ENCODE data around the gene COLEC11.
"Not testable (repeated sequence)": the region's sequence is repeated elsewhere in the genome, so short reads cannot be mapped to it uniquely, and the experiment has no call there.

COLEC11 gene

DNA sequence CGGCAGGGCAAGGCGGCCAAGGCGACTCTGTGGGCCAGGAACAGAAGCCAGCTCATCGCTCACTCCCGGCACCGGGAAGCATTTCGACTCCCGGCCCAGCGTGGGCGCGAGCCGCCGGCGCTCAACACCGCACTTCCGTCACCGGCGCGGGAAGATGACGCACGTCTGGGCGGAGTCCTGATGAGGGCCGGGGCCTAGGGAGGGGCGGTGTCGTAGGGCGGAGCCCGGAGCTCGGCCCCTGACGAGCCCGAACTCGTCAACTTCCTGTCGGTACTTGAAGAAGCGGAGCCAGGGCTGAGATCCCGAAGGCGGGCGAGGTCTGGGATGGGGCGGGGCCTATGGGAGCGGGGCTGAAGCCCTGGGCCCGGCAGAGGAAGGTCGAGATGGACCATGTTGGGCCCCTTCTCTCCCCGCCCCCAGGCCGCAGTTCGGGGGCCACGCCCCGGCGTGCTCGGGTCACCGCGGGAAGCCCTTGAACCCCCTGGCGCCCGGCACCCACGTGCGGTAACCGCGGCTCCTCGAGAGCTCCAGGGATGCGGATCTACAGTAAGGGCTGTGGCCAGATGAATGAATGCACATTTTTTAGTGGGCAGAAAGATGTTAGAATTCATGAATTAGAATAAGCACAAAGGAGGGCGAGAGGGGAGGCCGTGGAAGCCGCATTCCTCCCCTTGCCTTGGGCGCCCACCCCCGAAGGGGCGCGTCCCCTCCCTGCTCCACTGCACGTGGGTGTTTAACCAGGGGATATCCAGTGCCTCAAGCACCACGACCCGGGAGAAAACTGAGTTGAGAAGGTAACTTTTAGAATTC lies 36.5 kb upstream of the COLEC11 start, which contains the start of gene RNASEH1:
Gene RNASEH1 (minus strand): TSS at position 129 of the 810 bp plus-strand sequence. CDS start 73 bp downstream, at position 56.
- Mint-ChIP-seq H3K27me3 (ENCODE audit: low read depth, poor library complexity) (no peaks in the 10 kb centered on the region), H3K4me3 (peak within 1 kb of the TSS; percentile 94), H3K4me1 (peaks cover 33% of the 10 kb centered on the region), H3K9me3 (no peaks in the 10 kb centered on the region), H3K36me3 (ENCODE audit: low read depth) (peaks cover 48% of the 10 kb centered on the region), H3K27ac (peak within 1 kb of the TSS; percentile 98)
- peak; percentile 99 for DNase-seq
- TF ChIP-seq, protein P1, sequence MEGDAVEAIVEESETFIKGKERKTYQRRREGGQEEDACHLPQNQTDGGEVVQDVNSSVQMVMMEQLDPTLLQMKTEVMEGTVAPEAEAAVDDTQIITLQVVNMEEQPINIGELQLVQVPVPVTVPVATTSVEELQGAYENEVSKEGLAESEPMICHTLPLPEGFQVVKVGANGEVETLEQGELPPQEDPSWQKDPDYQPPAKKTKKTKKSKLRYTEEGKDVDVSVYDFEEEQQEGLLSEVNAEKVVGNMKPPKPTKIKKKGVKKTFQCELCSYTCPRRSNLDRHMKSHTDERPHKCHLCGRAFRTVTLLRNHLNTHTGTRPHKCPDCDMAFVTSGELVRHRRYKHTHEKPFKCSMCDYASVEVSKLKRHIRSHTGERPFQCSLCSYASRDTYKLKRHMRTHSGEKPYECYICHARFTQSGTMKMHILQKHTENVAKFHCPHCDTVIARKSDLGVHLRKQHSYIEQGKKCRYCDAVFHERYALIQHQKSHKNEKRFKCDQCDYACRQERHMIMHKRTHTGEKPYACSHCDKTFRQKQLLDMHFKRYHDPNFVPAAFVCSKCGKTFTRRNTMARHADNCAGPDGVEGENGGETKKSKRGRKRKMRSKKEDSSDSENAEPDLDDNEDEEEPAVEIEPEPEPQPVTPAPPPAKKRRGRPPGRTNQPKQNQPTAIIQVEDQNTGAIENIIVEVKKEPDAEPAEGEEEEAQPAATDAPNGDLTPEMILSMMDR (IDR thresholded peaks at IDR 0.05) = no peak

DNA sequence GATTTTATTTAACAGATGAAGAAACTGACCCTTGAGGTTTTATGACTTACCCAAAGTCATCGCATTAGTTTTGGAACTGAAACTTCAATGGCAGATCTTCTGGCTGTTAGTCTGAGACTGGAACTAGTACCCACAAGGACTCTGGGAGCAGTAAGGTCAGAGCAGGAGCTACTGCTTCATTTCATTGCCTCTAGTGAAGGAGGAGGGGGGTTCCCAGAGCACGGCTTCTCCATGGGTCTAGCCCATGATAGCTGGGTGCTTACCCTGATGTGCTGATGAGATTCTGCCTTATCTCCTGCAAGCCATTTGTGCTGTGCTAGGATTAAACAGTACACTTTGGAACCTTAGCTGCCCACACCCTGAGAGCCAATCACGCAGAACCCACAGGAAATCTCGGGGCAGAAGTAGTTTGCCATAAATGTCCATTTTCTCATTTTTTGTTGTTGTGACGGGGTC lies 31.4 kb upstream of the COLEC11 start:
- DNase-seq = no peak
- Mint-ChIP-seq H3K9me3 (no peaks in the 10 kb centered on the region), H3K4me3 (no peak overlapping the region), H3K4me1 (peaks cover 19% of the 10 kb centered on the region), H3K27me3 (ENCODE audit: low read depth, poor library complexity) (no peaks in the 10 kb centered on the region), H3K27ac (no peak overlapping the region), H3K36me3 (ENCODE audit: low read depth) (peaks cover 23% of the 10 kb centered on the region)
- TF ChIP-seq, protein P1 (IDR thresholded peaks at IDR 0.05) = no peak

DNA sequence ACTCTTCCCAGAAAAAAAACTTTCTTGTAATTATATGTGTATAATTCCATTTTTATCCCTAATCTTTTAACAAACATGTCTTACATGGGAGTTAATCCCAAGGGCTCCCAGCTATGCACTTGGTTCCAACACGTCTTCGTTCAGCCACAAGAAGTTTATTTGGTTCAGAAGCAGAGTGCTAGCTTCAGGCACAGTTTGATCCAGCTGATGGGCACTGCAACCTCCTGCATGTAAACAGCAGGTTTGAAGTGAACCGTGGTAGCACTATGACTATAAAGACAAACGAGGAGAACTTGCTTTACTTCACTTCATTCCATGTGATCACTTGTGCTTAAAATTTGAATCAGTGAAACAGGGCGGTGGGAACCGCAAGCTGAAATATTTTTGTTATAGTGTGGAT lies 29.8 kb upstream of the COLEC11 start:
- Mint-ChIP-seq H3K27ac (no peak overlapping the region), H3K27me3 (ENCODE audit: low read depth, poor library complexity) (no peaks in the 10 kb centered on the region), H3K36me3 (ENCODE audit: low read depth) (peaks cover 19% of the 10 kb centered on the region), H3K9me3 (no peaks in the 10 kb centered on the region), H3K4me3 (no peak overlapping the region), H3K4me1 (peaks cover 5% of the 10 kb centered on the region)
- DNase-seq = no peak
- TF ChIP-seq, protein P1 (IDR thresholded peaks at IDR 0.05) = no peak

DNA sequence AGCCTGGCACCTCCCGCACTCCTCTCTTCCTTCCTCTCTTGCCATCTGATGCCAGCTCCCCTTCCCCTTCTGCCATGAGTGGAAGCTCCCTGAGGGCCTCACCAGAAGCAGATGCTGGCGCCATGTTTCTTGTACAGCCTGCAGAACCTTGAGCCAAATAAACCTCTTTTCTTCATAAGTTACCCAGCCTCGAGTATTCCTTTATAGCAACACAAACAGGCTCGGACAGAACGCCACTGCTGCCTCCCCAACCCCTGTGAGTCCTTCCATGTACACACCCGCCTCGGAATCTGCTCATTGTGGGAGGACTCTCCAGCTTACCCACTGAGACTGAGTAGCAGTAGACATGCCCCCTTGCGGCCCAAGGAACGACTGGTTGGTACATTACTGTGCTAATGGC lies 28.1 kb upstream of the COLEC11 start:
- Mint-ChIP-seq H3K4me1 (peaks cover 4% of the 10 kb centered on the region), H3K36me3 (ENCODE audit: low read depth) (peaks cover 14% of the 10 kb centered on the region), H3K9me3 (no peaks in the 10 kb centered on the region), H3K4me3 (no peak overlapping the region), H3K27me3 (ENCODE audit: low read depth, poor library complexity) (peaks cover 7% of the 10 kb centered on the region), H3K27ac (no peak overlapping the region)
- TF ChIP-seq, protein P1 (IDR thresholded peaks at IDR 0.05) = no peak
- no peak for DNase-seq

DNA sequence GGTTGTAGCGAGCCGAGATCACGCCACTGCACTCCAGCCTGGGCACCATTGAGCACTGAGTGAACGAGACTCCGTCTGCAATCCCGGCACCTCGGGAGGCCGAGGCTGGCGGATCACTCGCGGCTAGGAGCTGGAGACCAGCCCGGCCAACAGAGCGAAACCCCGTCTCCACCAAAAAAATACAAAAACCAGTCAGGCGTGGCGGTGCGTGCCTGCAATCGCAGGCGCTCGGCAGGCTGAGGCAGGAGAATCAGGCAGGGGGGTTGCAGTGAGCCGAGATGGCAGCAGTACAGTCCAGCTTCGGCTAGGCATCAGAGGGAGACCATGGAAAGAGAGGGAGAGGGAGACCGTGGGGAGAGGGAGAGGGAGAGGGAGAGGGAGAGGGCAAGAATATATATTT lies 25.3 kb upstream of the COLEC11 start:
- not testable (repeated sequence) for DNase-seq, H3K4me1 Mint-ChIP-seq, H3K27ac Mint-ChIP-seq, H3K4me3 Mint-ChIP-seq, H3K9me3 Mint-ChIP-seq
- H3K27me3 Mint-ChIP-seq (ENCODE audit: low read depth, poor library complexity) = peaks cover 17% of the 10 kb centered on the region
- peaks cover 14% of the 10 kb centered on the region for H3K36me3 Mint-ChIP-seq (ENCODE audit: low read depth)

DNA sequence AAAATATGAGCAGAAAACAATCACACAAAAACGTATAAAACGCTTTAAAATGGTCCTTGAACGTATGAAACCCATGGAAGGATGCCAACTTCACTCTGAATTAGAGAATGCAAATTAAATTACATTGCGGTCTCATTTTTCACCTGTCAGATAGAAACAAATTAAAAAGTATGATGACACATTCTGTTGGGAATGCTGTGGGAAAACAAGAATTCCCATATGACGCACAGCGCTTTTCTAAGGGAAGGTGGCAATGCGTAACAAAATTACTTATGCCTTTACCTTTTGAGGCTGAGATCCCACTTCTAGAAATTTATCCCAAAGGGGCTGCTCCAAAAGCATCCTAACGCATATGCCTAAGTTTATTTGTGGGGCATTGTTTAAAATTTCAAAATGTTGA lies 23.6 kb upstream of the COLEC11 start:
- Mint-ChIP-seq H3K36me3 (ENCODE audit: low read depth) (peaks cover 21% of the 10 kb centered on the region), H3K9me3 (peaks cover 8% of the 10 kb centered on the region), H3K27me3 (ENCODE audit: low read depth, poor library complexity) (peaks cover 17% of the 10 kb centered on the region), H3K4me3 (no peak overlapping the region), H3K4me1 (peaks cover 12% of the 10 kb centered on the region), H3K27ac (peak overlapping the region; percentile 19)
- DNase-seq = no peak
- TF ChIP-seq, protein P1 (IDR thresholded peaks at IDR 0.05) = no peak

All from nephron progenitor cell (in vitro differentiated cells).